HT-29 (cell line): ENCODE measurements around the gene NPPB. TPM values are rescaled to one million over a fixed set of nuclear protein-coding genes. Genes with fewer than 3 reads are reported as not detected.

Experiments used
- DNase-seq: peaks from one replicate; pipeline ENCODE4 v3.0.0-alpha.2; 2015; ENCODE audit warnings: low spot score
- total RNA-seq: library from RNA; depleted of rRNA; stranded (reverse); fragments of >200 nt; shearing (Covaris generic); gene quantifications from 2 replicates; pipeline ENCODE4 v1.2.3, GENCODE V29; 2014

NPPB gene
- total RNA-seq, 1 experiment from 2014 or later = not detected

DNA sequence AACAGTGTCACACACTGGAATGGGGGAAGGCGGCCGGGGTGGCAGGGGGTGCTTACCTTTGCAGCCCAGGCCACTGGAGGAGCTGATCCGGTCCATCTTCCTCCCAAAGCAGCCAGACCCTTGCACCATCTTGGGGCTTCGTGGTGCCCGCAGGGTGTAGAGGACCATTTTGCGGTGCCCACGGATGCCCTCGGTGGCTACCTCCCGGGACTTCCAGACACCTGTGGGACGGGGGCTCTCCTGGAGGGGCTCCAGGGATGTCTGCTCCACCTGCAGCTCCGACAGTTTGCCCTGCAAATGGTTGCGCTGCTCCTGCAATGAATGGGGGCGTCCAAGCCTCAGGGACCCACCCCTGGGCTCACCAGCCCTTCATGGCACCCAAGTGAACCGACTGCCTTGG, 587 bp downstream of the NPPB start:
- DNase-seq = no peak

DNA sequence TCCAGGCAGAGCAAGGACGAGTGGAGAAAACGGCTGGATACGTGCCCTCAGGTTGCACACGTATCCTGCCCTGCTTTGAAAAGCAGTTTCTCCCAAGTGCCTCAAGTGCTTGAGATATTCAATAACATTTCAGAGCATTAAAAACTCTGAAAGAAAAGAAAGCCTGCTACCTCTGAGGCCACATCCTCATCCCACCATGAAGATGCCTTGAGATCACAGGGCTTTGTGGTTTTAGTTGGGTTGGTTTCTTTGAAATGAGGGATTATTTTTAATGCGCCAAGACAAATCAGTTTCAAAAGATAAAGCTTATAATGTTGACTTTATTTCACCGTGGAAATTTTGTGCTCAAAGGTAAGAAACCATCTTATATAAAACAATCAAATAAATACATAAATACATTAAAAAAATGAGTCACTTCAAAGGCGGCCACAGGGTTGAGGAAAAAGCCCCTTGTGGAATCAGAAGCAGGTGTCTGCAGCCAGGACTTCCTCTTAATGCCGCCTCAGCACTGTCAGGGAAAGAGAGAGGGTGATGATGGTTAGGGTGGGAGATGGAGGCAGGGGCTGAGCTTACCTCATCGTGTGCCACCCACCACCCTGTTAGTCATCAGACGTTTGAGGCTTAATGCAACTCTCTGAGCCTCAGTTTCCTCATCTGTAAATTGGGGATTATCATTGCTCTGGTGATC, 1.4 kb downstream of the NPPB start:
- DNase-seq = no peak

DNA sequence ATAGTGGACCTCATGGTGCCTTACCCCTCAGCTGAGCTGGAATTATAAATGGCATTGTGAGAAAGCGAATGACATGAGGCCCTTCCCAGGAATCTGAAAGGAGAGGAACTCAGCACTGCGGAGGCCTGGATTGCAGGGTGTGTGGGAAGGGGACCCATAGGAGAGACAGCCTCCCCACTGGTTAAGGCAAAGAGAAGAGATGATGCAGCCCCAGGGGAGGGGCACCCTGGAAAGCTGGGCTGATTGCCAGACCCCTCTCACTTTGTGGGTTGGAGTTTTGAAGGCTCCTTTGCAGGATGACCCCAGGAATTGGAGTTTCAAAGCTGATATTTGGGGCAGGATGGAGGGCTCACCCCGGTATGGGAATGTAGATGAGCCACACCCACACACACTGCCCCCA, 2.0 kb downstream of the NPPB start:
- no peak for DNase-seq

DNA sequence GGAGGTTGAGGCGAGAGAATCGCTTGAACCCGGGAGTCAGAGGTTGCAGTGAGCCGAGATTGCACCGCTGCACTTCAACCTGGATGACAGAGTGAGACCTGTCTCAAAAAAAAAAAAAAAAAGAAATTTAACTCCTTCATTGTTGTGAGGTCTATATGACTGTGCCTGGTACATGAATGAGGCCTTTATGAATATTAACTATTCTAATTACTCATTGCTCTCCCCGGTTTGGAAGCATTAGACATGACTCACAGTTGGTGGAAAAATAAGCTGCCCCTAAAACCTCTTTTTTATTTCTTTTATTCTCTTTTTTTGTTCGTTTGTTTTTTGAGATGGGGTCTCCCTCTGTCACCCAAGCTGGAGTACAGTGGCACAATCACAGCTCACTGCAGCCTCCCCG, 3.3 kb downstream of the NPPB start:
- no peak for DNase-seq

DNA sequence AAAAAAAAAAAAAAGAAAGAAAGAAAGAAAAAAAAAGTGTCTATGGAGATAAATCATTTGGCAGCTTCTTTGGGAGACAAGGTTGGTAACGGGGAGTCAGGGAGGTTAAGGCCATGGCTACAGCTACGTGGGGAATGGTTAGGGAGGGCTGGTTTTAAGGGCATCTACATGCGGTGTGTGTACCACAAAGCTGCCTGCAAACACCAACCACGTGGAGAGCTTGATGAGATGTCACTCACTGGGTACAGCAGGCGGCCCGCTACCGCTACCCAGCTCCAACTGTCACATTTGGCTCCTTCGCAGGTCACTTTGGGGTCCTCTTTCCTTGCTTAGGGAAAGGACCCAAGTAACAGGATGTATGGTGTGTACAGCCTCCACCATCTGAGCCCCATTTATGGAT, 4.2 kb downstream of the NPPB start:
- no peak for DNase-seq

DNA sequence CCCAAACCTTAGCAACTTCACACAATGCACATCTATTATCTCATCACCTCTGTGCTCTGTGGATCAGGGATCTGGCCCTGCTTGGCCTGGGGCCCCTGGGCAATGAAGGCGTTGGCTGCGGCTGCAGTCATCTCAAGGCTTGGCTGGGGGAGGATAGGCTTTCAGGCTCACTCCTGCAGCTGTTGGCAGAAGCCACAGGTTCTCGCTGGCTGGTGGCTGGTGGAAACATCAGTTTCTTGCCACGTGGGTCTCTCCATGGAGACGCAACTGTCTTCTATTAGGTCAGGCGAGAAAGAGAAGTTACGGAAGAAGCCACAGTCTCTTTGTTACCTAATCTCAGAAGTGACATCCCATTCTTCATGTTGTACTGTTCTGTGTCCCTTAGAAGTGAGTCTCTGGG, 7.6 kb downstream of the NPPB start:
- DNase-seq = no peak

DNA sequence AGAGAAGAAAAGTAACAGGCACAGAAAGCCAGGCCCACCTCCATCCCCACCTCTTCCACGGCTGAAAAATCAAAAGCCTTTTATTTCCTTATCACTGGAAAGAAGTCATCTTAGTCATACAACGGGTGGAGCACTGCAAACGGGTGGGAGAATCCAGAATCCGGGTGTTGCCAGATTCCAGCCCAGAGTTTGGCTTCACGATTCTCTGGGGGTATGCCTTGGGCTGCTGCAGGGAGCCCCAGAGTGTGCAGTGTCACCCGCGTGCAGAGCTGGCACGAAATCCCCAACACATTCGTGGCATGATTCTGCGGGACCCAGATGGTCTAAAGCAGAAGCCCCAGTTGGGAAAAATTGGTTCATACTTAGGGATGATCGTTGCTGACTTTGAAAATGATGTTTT, 8.6 kb downstream of the NPPB start:
- DNase-seq = no peak

DNA sequence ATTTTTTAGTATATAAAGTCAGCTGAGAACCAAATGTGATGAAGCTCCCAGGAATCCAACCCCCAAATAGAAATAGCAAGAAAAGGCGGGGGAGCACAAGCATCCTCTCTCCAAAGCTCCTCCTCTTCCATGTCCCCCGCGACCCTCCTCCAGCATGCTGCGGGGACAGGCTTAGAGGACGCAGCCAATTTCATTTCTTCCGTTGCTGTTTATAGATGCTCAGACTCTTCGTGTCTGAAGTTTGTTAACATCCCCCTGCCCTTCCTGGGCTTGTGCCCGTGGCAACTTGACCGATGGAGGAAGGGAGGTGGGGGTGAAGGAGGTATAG, 10.4 kb downstream of the NPPB start:
- no peak for DNase-seq

DNA sequence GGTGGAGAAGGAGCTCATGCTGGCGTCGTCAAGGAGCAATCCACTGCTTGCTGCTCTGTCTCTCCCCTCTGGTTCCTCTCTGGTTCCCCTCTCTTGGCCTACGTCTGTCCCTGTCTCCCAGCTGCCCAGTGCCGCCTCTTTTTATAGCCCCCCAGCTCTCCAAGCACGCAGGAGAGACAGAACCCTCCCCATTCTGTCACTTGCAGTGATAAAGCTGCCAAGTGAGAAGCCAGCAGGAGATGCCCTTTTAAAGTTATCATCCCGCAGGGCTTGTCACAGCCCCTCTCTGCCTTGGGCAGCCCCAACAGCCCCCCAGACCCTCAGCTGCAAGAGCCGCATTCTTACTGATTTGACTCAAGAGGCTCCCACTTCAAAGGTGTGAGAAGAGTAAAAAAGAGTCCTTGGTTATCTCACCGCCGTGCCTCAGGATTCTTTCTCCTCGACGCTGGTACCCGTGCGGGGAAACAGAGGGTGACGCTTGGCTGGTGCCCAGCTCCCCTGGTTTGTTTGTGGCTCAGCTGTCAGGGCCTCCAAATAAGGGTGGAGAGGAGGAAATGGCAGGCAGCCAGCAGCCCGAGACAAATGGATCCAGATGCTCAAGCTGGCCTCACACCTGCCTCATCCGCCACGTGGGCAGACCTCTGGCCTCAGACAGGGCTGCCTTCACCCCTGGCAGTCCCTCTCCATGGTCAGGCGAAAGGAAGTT, 10.9 kb downstream of the NPPB start, which contains the start of gene NPPA:
TSS of gene NPPA (minus strand) at position 117 of the 706 bp plus-strand sequence. CDS start at position 18, 99 bp downstream.
- peak; percentile 14 for DNase-seq

DNA sequence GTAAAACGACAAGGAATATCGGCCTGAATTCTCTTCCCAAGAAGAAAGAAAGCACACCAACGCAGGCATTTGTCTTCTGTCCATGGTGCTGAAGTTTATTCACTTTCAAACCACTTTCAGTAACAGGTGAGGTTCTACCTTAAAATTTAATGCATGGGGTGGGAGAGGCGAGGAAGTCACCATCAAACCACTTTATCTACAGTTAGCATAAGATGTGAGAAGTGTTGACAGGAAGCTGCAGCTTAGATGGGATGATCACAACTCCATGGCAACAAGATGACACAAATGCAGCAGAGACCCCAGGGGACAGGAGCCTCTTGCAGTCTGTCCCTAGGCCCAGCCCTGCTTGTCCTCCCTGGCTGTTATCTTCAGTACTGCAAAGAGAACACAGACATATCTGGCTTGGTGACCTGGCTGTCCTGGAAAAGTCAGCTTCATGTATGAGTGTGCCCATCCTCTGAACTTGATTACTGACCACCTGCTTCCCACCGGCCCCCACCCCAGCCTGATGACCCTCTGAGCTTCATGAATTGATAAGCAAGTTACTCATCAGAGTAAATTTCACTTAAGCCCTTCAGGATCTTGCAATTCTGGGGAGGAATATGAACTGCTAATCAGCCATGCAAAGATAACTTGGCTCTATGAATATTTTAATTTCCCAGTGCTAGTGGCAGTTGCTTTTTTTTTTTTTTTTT, 13.0 kb downstream of the NPPB start:
- DNase-seq = peak; percentile 57

DNA sequence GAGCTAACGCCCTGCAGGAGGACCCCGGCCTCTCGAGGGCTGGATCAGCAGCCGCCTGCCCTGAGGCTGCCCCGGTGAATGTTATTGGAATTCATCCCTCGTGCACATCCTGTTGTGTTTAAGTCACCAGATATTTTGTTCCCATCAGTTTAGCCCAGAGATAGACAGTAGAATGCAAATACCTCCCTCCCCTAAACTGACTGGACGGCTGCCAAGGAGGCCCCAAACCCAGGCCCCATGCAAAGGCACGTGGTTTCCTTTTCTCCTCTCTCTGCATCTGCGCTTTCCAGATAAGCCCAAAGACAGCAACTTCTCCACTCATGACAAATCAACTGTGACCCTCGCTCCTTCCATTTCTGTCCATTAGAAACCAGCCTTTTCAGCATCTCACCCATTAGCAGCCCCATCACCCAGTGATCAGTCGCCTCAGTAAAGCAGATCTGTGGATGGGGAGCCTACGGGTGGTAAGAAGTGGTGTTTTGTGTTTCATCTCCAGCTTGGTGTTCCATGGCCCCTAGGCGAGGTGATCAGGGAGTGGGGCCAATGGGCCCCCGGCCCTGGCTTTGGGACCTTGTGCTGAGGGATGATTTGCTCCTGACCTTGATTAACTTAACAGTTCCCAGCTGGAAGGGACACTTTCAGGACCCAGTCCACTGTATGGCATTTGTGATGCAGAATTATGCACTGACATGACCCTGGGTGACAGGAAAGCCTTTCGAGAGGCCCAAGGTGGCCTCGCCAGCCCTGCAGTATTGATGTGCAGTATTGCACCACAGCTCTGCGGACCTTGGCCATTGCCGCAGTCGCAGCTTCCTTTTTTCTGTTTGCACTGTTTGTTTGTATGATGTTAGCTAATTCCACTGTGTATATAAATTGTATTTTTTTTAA, 16.3 kb downstream of the NPPB start:
- DNase-seq = no peak

DNA sequence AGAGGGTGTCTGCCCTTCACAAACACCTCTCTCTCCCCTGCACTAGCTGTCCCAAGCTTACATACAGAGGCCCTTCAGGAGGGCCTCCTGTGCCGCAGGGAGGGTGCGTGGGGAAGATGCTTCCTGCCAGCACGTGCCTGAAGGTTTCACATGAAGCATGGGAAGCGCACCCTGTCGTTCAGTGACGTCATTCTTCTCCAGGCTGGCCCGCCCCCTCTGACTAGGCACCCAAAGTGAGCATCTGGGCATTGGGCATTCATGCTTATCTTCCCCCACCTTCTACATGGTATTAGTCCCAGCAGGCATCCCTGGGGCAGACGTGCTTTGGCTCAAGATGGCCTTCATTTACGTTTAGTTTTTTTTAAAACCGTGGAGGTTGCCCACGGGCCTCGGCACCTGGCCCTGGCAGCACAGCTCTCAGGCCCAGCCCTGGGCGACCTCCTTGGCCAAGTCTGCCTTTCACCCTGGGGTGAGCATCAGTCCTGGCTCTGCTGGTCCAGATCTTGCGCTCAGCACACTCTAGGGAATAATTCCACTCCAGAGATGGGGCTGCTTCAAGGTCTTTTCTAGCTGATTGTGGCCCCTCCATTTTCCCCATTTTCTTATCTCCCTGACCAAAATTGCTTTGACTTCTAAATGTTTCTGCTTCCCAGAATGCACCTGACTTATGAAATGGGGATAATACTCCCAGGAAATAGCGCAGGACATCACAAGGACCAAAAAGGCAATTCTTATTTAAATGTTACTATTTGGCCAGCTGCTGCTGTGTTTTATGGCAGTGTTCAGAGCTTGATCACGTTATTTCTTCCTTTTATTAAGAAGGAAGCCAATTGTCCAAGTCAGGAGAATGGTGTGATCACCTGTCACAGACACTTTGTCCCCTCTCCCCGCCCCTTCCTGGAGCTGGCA, 17.2 kb downstream of the NPPB start:
- no peak for DNase-seq

DNA sequence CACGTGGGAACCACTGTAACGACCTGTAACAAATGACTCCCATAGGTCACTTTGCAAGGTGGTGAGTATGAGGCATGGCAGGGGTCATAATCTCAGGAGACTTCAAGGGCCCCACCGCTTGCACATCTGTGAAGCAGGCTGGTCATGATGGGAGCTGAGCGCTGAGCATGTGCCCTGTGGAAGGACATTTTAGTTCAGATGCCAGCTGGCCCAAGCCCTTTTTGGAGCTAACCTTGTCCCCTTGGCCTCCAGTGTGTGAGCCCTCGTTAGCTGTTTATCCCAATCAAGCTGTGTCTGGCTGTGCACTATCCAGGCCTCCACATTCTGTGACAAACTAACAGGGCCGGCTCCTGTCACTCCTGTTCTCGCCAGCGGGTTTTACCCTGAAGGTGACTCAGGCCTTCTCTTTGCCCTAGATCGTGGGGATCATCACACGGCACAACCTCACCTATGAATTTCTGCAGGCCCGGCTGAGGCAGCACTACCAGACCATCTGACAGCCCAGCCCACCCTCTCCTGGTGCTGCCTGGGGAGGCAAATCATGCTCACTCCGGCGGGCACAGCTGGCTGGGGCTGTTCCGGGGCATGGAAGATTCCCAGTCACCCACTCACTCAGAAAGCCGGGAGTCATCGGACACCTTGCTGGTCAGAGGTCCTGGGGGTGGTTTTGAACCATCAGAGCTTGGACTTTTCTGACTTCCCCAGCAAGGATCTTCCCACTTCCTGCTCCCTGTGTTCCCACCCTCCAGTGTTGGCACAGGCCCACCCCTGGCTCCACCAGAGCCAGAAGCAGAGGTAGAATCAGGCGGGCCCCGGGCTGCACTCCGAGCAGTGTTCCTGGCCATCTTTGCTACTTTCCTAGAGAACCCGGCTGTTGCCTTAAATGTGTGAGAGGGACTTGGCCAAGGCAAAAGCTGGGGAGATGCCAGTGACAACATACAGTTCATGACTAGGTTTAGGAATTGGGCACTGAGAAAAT, 18.7 kb downstream of the NPPB start:
- no peak for DNase-seq

DNA sequence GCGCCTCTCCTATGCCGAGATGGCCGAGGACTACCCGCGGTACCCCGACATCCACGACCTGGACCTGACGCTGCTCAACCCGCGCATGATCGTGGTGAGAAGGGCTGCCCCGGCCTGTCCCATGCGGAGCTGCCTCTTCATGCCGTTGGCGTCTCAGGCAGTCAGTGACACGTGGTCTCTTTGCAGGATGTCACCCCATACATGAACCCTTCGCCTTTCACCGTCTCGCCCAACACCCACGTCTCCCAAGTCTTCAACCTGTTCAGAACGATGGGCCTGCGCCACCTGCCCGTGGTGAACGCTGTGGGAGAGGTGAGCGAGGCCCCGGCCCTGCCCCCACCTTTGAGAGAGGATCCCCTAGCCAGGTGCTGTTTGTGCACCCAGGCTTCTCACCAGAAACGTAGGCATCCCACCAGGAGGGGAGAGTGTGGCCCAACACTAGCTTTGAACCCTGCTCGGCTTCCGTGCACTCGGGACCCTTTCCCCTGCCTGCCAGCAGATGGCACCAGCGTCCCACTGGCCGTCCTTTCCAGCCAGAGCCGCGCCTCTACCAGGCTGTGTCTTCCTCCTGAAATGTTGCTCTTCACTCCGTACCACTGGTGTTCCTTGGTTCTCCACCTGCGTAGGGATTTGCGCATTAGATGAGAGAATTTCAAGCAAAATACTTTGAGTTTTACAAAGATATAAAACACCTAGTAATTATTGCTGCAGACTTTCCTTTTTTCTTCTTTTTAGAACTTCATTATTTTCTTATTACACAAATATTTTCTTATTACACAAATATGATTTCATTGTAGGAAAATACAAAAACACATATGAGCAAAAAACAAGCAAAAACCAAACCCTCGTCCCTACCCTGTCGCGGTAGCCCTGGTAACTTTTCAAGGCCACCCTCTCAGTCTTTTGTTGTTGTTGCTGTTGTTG, 20.1 kb downstream of the NPPB start:
- peak; percentile 54 for DNase-seq

DNA sequence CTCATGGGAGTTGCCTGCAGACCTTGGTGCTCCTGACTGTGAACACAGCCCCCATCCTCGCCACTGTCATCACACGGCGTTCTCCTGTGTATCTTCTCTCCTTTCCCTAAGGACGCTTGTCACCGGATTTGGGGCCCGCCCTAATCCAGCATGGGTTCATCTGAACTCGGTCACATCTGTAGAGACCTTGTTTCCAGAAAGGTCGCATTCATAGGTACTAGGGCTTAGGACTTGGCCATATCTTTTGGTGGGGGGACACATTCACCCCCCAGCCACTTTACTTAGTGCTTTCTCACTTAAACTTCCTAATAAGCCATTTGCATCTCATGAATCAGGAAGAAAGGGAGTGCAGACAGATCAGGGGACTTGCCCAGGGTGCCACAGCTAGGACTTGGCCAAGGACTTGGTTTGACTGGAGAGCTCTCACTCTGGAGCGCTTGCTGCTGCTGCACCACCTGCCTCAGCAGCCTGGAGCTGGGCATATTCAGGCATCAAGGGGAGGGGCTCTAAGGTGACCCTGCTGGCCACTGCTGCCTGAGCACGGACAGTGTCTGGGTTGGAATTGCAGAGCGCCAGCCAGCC, 20.9 kb downstream of the NPPB start:
- DNase-seq = no peak

DNA sequence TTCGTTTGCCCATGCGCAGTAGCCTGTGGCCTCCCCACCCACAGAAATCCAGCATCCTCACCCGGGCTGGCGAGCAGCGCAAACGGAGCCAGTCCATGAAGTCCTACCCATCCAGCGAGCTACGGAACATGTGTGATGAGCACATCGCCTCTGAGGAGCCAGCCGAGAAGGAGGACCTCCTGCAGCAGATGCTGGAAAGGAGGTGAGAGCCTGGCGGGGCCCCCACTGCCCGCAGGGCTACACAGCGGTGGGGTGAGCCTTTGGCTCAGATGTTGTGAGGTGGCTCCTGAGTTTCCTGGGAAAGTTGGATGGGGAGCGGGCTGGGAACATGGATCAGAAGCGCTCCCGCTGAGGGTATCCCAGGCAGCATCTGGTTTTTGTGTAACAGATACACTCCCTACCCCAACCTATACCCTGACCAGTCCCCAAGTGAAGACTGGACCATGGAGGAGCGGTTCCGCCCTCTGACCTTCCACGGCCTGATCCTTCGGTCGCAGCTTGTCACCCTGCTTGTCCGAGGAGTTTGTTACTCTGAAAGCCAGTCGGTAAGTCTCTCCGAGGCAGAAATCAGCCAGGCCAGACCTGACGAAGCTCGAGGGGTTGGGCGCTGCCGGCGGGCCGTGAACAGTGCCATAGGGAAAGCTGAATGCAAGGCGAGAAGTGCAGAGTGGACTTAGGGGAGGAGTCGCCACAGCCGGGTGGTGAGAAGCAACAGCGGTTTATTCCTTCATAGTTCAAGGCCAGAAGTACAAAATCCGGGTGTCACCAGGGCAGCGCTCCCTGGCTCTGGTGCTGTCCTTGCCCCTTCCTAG, 21.6 kb downstream of the NPPB start:
- DNase-seq = no peak
